Measurements from ENCODE around the gene THOP1.

DNA sequence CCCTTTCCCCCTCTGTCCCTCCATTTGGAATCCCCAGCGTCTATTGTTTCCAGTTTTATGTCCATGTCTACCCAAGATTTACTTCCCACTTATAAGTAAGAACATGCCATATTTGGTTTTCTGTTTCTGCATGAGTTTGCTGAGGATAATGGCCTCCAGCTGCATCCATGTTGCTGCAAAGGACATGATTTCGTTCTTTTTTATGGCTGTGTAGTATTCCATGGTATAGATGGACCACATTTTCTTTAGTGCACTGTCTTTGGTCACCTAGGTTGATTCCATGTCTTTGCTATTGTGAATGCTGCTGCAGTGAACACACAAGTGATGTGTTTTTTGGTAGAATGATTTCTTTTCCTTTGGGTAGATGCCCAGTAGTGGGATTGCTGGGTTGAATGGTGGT lies 59.8 kb downstream of the THOP1 start:
- TF ChIP-seq, protein P1, sequence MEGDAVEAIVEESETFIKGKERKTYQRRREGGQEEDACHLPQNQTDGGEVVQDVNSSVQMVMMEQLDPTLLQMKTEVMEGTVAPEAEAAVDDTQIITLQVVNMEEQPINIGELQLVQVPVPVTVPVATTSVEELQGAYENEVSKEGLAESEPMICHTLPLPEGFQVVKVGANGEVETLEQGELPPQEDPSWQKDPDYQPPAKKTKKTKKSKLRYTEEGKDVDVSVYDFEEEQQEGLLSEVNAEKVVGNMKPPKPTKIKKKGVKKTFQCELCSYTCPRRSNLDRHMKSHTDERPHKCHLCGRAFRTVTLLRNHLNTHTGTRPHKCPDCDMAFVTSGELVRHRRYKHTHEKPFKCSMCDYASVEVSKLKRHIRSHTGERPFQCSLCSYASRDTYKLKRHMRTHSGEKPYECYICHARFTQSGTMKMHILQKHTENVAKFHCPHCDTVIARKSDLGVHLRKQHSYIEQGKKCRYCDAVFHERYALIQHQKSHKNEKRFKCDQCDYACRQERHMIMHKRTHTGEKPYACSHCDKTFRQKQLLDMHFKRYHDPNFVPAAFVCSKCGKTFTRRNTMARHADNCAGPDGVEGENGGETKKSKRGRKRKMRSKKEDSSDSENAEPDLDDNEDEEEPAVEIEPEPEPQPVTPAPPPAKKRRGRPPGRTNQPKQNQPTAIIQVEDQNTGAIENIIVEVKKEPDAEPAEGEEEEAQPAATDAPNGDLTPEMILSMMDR (IDR thresholded peaks at IDR 0.05): no peak
- no peak for TF ChIP-seq TCF7L2 (IDR thresholded peaks at IDR 0.05; ENCODE audit: low read depth, low read length)
- no peak for TF ChIP-seq SIN3A (IDR thresholded peaks at IDR 0.05; ENCODE audit: borderline replicate concordance, insufficient read depth, low read depth, low read length)

Data from Panc1 (cell line).